GM19099 (cell line): ENCODE results near the gene MDH2.

Experiments
- POLR2A ChIP-seq: IDR thresholded peaks from 3 replicates; pipeline ENCODE4 v1.6.1; 2011; ENCODE audit warnings: low read depth; ENCODE audit not compliant: insufficient read length; ENCODE audit errors: extremely low read depth

Gene MDH2

DNA sequence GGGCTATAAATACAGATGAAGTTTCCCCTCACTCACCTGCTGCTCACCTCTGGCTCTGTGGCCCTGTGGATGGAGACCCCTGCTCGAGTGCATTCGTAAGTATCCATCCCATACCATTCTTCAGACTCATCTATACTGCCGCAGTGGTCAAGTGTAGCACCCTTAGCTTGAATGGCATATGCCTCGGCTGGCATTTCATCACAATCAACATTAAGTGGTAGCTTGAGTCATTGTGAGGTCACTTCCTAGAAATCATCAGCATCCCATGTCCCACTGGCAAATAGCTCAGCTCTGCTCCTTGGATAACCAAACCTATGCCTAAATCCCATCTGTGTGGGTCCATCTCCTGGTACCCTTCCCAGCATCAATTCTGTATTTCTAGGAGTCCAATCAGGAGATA lies 38.2 kb downstream of the MDH2 start:
- no peak for TF ChIP-seq POLR2A

DNA sequence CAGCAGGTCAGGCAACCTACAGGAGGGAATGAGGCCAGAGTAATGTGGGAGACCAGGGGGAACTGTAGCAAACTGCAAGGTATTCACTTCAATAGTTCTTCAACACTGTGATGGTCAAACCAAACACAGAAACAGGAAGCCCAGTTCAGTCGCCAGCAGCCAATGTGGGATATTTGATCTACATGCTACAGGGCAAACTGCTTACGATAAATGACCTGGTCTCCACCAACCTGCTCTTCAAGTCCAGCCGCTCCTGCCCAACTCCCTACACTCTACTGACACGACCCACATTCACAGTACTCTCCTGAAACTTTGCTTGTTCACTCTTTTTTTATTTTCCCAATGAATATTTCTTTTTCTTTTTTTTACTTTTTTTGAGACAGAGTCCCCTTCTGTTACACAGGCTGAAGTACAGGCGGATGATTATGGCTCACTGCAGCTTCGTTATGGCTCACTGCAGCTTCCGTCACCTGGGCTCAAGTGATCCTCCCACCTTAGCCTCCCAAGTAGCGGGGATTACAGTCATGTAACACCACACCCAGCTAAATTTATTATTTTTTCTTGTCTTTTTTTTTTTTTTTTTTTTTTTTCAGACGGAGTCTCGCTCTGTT lies 42.1 kb downstream of the MDH2 start:
- TF ChIP-seq POLR2A, result no peak

DNA sequence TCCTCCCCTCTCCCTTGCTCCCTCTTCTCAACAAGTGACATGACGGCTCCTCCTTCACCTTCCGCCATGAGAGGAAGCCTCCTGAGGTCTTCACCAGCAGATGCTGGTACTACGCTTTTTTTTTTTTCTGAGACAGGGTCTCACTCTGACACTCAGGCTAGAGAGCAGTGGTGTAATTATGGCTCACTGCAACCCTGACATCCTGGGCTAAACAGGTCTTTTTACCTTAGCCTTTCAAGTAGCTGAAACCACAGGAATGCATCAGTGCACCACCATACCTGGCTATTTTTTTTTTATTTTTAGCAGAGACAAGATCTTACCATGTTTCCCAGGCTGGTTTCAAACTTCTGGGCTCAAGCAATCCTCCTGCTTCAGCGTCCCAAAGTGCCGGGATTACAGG lies 43.6 kb downstream of the MDH2 start:
- no peak for TF ChIP-seq POLR2A

DNA sequence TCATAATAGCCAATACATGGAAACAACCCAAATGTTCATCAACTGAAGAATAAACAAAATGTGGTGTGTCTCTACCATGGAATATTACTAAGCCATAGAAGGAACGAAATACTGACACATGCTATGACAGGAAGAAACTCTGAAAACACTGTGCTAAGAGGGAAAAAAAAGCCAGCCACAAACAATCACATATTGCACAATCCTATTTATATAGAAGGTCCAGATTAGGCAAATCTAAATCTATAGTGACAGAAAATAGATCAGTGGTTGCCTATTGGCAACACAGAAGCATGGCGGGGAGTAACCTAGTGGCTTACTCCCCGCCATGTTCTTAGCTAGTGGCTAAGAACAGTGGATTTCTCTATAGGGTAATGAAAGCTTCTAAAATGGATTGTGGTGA lies 48.0 kb downstream of the MDH2 start:
- no peak for TF ChIP-seq POLR2A

DNA sequence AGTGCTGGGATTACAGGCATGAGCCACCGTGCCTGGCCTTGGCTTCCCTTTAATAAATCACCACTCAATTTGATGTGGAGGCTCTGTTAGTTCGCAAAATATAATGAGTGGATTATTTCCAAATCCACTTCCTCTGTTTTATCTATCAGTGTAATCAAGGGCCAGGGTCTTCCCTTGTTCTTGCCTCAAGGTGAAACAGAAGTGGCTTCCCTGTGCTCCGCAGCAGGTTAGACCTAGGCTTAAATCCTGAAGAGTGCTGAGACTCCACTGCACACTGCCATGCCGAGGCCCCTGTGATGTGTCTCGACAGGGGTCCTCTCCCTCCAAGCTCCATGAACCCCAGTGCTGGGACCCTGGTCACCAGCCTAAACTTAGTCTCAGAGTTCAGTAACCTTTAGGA lies 59.0 kb downstream of the MDH2 start:
- no peak for TF ChIP-seq POLR2A

- no peak for TF ChIP-seq POLR2A
Measured at GRCh38 chr7:76108540-76109233, 60.8 kb downstream of the MDH2 start.
